Hepatocyte (in vitro differentiated cells): ENCODE data around the gene ROBO1.

ENCODE experiments used
- EZH2 ChIP-seq: fragments of 200-600 bp; sonication (generic); IDR thresholded peaks from 2 replicates; pipeline ENCODE4 v1.6.1; 2016; ENCODE audit warnings: antibody characterized with exemption, mild to moderate bottlenecking, borderline replicate concordance
- EZH2phosphoT487 ChIP-seq: fragments of 200-600 bp; sonication (generic); IDR thresholded peaks from one replicate; pipeline ENCODE4 v1.6.1; 2018; ENCODE audit warnings: antibody characterized with exemption, mild to moderate bottlenecking, low read depth, moderate library complexity; ENCODE audit not compliant: unreplicated experiment, severe bottlenecking
- TF ChIP-seq, protein P1 (sequence below): fragments of 200-600 bp; sonication (generic); IDR thresholded peaks from 2 replicates; pipeline ENCODE4 v1.5.1; 2016; ENCODE audit warnings: antibody characterized with exemption, mild to moderate bottlenecking; ENCODE audit not compliant: poor library complexity

DNA sequence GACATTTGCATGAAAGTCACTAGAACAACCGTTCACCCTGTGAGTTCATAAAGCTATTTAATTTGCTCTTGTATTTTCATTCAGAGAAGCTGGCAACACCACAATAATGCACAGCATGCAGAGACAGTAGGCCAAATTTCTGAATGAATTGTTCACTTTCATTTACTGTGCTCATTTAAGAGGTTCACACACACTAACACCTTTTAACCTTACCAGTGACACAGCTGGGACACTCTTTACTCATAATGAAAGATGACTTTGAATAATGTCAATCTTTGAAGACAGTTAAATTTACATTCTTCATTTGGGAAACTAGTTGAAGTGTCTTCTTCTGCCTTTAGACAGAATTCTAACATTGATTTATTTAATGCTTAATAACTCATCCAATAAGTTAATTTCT is 95.7 kb downstream of the ROBO1 start:
- TF ChIP-seq, protein P1, sequence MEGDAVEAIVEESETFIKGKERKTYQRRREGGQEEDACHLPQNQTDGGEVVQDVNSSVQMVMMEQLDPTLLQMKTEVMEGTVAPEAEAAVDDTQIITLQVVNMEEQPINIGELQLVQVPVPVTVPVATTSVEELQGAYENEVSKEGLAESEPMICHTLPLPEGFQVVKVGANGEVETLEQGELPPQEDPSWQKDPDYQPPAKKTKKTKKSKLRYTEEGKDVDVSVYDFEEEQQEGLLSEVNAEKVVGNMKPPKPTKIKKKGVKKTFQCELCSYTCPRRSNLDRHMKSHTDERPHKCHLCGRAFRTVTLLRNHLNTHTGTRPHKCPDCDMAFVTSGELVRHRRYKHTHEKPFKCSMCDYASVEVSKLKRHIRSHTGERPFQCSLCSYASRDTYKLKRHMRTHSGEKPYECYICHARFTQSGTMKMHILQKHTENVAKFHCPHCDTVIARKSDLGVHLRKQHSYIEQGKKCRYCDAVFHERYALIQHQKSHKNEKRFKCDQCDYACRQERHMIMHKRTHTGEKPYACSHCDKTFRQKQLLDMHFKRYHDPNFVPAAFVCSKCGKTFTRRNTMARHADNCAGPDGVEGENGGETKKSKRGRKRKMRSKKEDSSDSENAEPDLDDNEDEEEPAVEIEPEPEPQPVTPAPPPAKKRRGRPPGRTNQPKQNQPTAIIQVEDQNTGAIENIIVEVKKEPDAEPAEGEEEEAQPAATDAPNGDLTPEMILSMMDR: no peak
- no peak for TF ChIP-seq EZH2
- TF ChIP-seq EZH2phosphoT487: no peak
